NOMO-1 (cell line): Measurements from ENCODE around the gene FRMD5.

ENCODE experiments used
- DNase-seq, 2 experiments: peaks; one replicate each; lab custom pipeline; 2025; ENCODE audit not compliant: unreplicated experiment in 2 of 2; lab: John Stamatoyannopoulos, UW

FRMD5 gene

DNA sequence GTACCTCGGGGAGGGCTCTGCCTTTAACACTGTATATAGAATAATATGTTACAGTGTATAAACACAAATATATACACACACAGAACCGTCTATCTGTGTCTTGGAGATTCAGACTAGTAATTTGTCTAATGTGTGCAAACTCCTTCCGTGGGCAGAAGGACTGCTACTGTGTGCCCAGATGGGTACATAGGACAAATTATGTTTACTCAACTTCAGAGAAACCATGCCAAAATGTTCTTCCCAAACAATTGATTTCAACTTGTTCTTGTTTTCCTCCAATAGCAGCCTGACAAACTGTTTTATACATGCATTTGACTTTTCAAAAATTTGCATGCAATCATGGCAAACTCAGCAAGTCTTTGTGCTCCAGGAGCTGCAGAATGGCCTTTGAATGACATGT is 97.5 kb downstream of the FRMD5 start:
- DNase-seq: no peak

DNA sequence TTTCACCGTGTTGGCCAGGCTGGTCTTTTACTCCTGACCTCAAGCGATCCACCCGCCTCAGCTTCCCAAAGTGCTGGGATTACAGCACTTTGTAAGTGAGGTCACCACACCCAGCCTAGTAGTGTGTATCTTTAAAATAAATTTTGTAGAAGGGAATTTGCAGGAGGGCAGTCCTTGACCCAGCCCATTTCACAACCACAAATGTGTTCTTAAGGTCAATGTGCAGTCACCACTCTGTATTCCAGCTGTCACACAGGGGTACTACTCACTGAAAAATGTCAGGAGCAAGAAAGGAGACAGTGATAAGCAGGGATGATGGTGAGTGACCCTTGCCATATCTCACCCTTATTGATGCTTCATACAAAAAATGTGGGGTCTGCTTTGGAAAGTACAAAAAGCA is 98.5 kb downstream of the FRMD5 start:
- DNase-seq: no peak

DNA sequence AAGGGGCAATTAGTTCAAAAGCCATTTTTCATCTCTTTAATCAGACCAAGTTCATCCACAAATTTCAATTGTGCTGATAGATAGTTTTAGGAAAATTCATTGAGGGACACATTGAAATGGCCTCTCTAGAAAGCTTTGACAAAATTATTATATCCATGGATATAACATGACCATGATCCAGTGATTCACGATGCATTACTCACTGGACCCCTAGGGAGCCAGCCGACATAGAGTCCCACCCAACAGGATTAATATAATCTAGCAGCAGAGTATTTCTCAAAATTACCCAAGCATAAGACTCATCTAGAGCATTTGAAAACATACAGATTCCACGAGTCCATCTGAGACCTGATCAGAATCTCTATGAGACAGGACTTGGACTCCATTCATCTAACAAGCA is 100.3 kb downstream of the FRMD5 start:
- no peak for DNase-seq

DNA sequence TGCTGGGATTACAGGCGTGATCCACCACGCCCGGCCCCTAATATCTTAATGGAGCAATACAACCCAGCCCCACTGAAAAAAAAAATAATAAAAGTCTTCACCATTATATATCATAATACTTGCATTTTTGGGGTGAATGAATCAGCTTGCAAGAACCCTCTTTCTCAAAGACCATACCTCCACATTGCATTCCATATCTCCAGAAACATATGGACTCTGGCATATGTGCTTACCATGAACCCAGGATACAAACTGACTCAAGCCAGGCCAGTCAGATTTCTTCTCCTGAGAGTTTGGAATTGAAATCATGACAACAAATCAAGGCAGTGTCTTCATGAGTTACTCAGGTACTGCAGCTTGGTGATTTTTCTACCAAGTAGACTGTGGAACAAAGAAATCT is 101.2 kb downstream of the FRMD5 start:
- no peak for DNase-seq

DNA sequence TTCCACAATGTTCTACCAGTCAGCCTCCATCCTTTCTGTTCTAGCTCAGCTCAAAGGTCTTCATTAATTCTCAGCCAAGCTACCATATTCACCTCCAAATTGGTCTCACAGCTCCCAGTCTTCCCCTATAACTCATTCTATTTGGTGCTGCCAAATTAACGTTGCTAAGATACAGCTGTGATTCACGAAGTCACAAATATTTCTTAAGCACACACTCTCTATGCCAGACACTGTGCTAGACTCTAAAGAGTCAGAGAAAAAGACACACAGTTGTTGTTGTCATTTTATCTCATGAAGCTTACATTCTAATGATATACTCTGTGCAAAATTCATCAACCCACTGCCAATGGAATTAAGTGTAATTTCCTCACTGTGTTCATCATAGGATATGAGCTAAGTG is 102.8 kb downstream of the FRMD5 start:
- DNase-seq: no peak

DNA sequence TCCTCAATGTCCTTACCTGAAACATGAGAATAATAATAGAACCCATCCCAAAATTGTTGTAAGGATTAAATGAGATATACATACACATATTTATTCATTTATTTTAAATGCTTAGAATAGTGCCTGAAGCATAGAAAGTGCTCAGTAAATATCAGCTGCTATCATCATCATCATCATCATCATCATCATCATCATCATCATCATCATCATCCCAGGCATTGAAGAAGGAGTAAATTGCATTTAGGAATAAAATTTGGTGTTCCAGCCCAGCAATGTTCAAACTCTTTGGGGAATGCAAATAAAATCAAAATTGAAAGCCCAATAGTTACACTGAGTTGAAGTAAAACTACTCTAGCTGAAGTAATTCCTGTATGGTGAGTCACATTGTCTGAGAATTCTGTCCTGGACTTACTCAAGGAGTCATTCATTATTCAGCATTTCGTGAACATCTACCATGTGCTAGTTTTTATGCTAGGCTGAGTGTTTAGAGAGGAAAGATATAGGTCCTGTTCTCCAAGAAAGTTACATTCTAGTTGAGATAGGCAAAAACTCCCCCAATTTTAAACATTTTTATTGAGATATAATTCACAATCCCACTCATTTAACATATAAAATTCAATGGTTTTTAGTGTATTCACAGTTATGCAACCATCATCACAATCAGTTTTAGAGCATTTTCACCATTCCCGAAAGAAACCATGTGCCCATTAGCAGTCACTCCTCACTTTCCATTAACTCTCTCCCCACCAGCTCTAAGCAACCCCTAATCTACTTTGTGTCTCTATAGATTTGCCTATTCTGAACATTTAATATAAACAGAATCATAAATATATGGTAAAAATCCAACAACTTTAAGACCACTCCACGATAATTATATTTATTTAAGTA is 107.2 kb downstream of the FRMD5 start:
- no peak for DNase-seq

DNA sequence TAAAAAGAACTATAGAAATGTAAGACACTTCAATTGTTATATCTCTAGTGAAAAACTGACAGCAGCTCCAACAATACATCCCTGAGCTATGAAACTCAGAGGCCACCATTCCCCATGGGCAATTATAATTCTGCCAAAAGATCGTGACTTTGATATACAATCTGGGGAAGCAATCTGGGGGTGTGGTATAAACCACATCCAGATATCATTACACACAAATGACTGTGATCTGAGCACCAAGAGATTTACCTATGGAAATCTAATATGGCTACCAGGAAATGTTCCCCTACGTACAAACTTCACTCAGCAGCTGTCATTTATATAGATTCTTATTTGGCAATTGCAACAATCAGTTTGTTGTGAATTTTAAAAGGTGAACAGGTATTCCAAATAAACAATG is 110.3 kb downstream of the FRMD5 start:
- DNase-seq: no peak

DNA sequence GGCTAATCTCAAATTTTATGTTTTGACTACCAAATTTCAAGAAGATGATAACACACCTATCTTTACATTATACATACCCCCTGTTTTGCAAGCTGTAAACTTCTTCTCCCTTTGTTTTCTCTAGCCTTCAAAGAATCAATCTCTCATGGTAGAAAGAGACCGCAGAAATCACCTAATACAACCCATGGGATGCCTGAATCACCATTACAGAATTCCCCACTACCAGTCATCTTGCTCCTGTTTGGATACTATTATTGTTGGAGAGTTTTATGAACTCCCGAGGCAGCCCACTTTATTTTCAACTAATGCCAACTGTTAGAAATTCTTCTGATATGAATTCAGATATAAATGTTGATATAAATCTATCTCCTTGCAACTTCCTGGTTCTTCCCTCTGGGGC is 110.9 kb downstream of the FRMD5 start:
- no peak for DNase-seq

DNA sequence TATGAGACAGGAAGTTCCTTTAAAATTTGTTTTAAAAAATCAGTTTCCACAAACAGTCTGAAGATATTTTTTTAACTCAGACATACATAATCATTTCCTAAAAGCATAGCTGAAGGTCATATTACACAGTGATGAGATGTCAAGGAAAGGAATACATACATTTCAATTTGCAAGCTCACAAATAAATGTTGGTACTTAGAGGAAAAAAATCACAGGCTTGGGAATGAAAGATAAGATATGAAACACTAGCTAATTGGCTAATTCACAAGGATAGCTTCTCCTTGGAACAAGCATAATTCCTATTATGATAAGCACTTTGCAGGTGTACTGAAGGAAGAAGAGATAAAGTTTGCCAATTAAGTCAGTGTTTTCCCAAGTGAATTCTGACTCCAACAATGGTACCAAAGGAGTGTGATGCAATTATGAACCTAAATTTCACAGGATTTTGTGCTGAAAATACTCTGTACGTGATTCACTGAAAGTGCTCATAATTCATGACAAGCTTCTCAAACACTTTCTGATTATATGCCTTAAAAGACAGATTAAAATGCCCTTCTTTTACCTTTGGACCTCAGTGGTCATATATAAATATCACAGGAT is 112.4 kb downstream of the FRMD5 start:
- DNase-seq: no peak

DNA sequence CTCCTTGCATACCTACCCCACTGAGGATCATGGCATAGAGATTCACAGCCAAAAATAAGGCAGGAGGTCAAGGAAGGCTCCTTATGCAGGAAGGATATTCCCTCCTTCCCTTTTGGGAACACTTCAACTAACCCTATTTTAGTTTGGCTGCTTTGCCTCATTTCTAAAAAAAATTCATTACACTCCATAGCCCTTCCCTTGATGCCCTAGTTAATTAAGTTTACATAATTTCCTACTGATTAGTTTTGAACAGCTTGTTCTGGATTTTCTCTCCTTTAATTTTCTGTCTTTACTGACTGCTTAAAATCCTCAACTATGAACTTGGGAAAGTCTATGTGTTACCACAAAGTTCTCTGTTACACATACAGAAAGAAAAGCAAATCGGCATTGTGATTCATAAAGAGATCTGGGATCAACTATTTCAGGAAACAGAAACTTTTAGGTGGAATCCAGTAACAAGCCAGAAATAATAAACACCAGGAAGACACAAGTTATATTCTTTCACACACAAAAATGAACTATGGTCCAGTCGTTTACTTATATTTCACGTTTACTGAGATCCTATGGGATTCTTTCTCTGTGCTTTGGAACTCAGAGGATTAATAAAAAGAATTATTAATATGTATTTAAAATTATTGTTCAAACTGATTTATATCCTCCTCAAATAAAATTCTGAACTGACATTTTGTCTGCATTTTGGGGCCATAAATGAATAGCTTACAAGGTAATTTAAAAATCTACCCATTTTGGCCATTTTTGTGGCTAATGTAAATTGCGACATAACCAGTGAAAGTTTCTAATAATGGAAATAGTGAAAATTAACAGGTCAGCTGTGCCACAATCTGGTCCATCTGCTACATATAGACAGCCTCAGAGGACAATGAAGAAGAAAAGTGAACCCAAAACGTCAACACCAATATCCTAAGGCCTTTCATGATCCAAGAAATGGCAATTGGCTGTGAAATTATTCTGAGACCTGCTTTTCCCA is 113.8 kb downstream of the FRMD5 start:
- DNase-seq: no peak

DNA sequence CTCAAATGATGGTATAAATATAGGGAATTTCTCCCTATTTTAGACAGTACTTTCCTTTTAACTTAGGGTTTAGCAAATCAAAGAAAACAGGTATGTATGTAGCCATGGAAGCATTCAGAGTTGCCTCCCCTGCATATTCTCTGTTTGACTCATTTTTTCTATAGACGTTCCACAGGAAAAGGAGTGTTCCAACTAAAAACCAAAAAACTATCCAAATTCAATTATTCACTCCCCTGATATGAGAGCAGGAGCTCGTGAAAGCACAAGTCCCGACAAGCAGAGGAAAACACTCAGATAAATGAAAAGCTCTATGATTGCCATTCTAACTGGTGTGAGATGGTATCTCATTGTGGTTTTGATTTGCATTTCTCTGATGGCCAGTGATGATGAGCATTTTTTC is 119.5 kb downstream of the FRMD5 start:
- DNase-seq: no peak

DNA sequence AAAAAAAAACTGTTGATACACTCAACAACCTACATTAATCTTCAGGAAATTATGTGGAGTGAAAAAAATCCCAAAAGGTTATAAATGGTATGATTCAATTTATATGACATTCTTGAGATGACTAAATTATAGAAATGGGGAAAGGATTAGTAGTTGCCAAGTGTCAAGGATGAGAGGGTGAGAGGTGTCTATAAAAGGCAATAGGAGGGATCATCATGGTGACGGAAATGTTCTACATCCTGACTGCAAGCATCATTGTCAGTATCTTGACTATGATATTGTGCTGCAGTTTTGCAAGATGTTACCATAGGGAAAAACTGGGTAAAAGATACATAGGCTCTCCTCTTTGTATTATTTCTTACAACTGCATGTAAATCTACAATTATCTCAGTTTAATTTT is 125.6 kb downstream of the FRMD5 start:
- no peak for DNase-seq

DNA sequence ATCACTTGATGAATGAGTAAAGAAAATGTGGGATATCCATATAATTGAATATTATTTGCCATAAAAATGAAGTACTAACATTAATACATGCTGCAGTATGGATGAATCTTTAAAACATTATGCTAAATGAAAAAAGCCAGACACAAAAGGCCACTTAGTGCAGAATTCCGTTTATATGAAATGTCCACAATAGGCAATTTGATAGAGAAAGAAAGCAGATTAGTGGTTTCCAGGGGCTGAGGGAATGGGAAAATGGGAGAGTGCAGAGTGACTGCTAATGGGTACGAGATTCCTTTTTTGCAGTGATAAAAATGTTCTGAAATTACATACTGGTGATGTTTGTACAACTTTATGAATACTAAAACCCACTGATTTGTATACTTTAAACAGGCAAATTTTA is 126.7 kb downstream of the FRMD5 start:
- no peak for DNase-seq

DNA sequence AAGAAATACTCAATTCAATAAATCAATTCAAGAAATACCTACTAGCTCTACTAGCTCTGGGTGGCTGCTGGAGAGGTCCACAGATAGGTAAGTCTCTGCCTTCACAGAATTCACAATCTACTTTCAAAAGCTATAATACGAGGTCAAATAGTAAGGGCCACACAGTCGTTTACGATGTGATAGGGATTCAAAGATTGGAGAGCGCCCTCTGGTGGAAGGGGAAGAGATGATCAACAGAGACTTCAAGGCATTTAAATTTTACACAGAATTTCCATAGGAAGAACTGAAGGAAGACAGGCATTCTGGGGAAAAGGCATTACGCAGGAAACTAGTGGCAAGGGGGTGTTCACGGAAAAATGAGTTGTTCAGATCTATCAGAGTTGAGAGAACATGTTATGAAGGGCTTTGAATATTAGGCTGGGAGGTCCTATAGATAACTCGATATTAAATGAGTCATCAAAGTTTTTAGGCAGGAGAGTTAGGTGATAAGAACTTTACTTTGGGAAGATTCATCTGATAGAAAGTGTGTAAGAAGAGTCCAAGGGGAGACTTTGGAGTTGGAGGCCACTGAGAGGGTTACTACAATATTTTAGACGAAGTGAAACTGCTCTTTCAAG is 128.8 kb downstream of the FRMD5 start:
- DNase-seq: peak in 1 of 2 experiments; percentile 68

DNA sequence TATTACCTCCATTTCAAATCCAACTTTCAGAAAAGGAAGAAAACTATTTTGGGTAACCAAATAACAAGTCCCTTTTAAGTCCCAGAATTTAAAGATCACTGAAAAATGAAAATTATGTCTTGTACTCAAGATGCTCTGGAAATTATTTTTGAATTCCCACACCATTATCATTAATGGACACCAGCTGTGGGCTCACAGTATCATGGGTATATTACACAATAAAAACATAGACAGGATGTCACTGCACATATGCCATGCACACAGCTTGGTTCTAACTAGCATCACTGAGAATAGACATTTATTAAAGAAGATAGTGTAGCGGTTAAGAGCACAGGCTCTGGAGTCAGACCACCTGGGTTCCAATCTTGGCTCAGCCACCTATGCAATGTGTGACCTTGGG is 130.4 kb downstream of the FRMD5 start:
- DNase-seq: no peak

DNA sequence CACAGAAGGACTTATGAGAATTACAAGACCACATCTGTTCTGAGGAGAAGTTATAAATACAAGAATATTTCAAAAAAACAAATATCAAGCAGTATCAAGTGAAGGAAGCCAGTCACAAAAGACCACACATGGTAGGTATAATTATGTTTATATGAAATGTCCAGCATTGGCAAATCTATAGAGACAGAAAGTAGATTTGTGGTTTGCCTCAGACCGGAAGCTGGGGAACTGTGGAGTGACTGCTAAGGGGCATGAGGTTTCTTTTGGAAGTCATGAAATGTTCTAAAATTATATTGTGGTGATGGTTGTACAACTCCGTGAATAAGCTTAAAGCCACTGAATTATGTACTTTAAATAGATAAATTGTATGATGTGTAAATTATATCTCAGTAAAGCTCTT is 136.9 kb downstream of the FRMD5 start:
- DNase-seq: peak in 1 of 2 experiments; percentile 33

DNA sequence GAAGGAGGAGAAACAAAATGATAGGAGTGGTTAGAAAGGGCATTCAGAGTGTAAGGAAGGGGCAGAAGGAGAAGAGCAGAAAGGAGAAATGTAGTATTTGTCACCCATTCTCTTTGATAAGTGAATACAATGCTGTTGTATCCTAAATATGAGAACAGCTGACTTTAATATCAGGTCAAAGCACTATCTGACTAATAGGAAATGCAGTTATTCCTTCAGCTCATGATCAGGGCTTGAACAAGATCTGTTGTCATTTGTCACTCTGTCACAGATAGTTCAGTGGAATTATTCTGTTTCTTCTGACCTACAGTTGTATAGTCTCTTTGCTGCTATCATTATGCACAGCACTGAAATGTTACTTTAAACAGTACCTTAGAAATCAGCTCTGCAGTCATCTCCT is 149.4 kb downstream of the FRMD5 start:
- DNase-seq: no peak

DNA sequence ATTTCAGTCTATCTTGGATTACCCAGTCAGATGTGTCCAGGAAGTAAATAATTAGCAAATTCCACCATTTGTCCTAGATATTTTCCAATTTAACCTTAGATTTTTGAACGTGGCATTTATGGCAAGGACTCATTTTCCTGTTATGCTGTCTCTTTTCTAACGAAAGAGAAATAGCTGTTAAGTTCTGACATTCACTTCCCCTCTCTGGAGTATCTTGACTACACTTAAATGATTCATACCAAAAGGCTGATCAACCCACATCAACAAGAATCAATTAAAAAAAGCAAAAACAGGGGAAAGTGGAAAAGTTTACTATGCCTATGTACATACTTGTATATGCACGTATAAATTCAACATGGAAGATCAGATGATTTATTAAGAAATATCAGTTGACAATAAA is 149.9 kb downstream of the FRMD5 start:
- no peak for DNase-seq

DNA sequence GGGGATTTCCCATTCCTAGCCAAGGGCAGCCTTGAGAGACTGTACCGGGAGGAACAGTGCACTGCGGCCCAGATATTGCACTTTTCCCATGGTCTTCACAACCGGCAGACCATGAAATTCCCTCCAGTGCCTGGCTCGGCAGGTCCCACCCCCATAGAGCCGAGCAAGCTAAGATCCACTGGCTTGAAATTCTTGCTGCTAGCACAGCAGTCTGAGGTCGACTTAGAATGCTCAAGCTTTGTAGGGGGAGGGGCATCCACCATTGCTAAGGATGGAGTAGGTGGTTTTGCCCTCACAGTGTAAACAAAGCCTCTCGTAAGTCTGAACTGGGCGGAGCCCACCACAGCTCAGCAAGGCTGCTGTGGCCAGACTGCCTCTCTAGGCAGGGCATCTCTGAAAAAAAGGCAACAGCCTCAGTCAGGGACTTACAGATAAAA is 156.3 kb downstream of the FRMD5 start:
- no peak for DNase-seq

DNA sequence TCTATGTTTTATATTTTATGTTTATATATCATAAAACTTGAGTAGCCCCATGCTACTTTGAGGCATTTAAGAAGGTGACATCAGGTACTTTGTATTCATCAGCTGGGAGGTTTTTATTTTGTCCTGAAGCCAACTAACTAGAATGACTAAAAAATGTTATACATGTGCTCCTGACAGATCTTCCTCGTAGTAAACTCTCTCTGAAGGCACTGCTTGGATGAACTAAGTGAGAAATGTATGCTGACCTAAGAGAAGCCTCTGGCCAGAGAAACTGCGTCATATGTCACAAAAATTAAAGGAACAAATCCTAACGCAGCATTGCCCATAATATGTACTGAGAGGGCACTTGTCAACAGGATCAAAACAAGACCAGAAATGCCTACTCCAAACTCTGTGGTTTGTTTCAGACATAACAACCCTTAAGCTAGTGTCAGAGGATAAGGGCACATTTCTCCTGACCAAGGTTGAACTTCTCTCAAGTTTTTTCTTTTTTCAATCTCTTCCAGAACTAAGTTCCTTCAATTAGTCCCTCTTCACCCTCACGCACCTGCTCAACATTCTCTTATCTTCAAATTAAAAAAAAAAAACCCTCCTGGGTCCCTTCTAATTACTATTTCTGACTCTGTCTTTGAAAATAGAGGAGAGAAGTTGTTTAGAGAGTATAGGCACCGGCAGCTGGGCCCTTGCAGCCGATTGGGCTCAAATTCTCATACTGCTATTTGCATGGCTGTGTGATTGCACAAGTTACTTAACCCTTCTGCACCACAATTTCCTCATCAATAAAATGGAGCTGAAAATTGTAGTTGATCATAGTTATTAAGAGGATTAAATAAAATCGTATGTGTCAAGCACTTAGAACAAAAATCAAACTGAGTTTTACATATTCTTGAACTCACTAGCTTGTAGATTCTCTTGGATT is 159.0 kb downstream of the FRMD5 start:
- DNase-seq: no peak
